Inferior parietal cortex (tissue), 1 donor: ENCODE results near the gene TECRL.
A peak's percentile ranks its signal among the peaks of the same experiment; 100 is the strongest.

Experiments used
- DNase-seq: peaks from one replicate; pipeline ENCODE4 v3.0.0-alpha.2; 2016; ENCODE audit errors: extremely low spot score

TECRL gene

GRCh38 chr4:64409300-64409699 is at the start of gene TECRL:
Gene TECRL (minus strand): TSS chr4:64409450. CDS start chr4:64409351, 99 bp downstream.
- no peak for DNase-seq

- DNase-seq, result no peak
Observed at GRCh38 chr4:64432674-64433073, 23.4 kb upstream of the TECRL start.

- DNase-seq, result no peak
Observed at GRCh38 chr4:64430933-64431332, 21.7 kb upstream of the TECRL start.

DNA sequence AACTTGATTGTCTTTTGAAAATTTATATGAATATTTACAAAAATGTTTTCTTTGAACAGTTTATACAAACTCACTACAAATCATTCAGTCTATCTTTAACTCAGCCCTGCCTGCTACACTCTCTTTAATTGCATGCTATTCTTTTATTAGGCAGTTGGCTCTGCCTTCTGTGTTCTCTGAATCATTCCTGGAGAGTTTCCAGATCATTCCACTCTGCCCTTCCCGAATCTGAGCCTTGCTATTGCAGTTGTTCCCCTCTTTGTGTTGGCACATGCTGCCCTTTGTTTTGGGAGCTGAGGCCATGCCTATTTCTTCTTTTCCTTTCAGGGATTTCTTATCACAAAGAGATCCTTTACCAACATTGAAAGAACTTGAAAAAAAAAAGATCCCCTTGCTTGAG is 8.7 kb upstream of the TECRL start:
- peak; percentile 18 for DNase-seq

GRCh38 chr4:64407000-64407399 is 2.2 kb downstream of the TECRL start:
- no peak for DNase-seq

GRCh38 chr4:64405761-64406160 is 3.5 kb downstream of the TECRL start:
- DNase-seq, result no peak

GRCh38 chr4:64402684-64403083 is 6.6 kb downstream of the TECRL start:
- no peak for DNase-seq

DNA sequence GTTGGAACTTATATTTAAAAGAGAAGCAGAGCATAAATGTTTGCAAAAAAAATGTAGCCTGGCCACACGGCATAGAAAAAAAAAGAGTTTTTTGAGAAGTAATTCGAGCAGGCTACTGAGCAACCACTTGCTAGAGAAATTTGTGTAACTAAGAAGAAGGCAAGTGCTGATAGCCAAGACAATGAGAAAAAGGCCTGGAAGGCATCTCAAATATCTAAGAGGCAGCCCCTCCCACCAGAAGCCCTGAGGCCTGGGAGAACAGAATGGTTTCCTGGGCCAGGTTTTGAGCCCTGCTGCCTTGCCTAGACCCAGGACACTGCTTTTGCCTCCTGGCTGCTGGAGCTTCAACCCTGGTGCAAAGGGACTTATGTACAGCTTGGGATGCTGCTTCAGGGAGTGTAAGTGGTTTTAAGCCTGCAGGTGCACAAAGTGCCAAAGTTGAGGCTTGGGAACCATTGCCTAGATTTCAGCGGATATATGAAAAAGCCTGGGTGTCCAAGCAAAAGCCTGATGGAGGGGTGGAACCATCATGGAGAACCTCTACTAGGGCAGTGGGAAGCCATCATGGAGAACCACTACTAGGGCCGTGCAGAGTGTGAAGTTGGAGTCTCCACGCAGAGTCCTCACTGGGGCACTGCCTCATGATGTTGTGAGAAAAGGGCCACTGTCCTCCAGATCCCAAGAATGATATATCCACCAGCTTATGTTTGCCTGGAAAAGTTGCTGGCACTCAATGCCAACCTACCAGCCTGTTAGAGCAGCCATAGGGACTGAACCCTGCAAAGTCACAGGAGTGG is 9.7 kb downstream of the TECRL start:
- no peak for DNase-seq

GRCh38 chr4:64394469-64394868 is 14.8 kb downstream of the TECRL start:
- no peak for DNase-seq

GRCh38 chr4:64388252-64388651 is 21.0 kb downstream of the TECRL start:
- DNase-seq, result no peak

- DNase-seq, result no peak
Observed at GRCh38 chr4:64385220-64385619, 24.0 kb downstream of the TECRL start.

- DNase-seq, result no peak
Observed at GRCh38 chr4:64384237-64385203, 24.7 kb downstream of the TECRL start.

DNA sequence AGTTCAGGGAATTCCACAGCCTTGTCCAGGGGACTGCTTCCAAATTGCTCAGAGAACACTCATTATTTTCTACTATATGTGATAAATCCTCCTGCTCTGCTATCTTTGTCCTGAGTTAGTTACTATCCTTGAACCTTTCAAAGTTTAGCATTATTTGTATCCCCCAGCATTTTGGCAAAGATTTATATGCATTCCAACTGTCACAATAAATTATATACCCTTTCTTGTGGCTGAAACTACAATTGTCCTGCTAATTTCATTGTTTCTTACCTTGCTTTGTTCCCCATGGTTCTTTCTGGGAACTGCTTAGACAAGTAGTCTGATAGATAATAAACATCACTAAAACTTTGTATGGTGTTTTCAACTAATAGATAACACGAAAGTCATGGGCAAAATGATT is 40.5 kb downstream of the TECRL start:
- DNase-seq, result no peak

- DNase-seq, result no peak
Observed at GRCh38 chr4:64361399-64361740, 47.9 kb downstream of the TECRL start.

- no peak for DNase-seq
Observed at GRCh38 chr4:64360664-64361398, 48.4 kb downstream of the TECRL start.

- no peak for DNase-seq
Observed at GRCh38 chr4:64359489-64359888, 49.8 kb downstream of the TECRL start.

GRCh38 chr4:64353904-64354303 is 55.3 kb downstream of the TECRL start:
- DNase-seq, result no peak

GRCh38 chr4:64341711-64342110 is 67.5 kb downstream of the TECRL start:
- peak; percentile 13 for DNase-seq

- DNase-seq, result no peak
Observed at GRCh38 chr4:64340218-64341110, 68.8 kb downstream of the TECRL start.

DNA sequence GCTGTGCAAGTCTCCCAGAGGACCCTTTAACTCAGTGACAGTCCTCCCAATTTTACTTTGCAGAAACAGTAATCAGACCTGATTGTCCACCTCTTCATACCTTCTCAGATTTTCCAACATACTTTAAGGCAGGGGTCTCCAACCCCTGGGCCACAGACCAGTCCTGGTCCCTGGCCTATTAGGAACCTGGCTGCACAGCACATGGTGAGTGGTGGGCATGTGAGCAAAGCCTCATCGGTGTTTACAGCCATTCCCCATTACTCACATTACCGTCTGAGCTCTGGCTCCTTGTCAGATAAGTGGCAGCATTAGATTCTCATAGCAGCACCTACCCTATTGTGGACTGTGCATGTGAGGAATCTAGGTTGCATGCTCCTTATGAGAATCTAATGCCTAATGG is 74.3 kb downstream of the TECRL start:
- DNase-seq, result no peak

DNA sequence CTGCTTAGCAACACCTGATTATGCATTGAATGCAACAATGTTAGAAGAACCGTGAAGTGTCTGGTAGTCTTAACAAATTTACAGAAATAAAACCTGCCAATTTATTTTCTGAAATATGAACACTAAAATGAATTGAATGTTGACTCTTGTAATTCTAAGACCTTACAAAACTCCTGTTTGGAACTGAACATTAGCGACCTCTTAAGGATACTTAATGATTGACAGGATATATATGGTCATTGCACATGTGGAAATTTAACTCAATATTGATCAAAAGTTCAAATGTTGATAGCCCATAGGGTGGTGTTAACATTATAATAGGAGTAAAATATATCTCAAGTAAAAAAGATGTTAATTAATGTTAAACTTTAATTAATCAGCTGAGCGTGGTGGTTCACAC is 79.1 kb downstream of the TECRL start:
- DNase-seq, result no peak
